DND-41 (cell line): Measurements from ENCODE around the gene RBM20.

Experiments
- ATAC-seq: fragments of 200-7000 bp; cut with Tn5 transposase; 3 replicates; pipeline ENCODE4 v1.9.1; 2021; ENCODE audit warnings: low read depth; ENCODE audit not compliant: insufficient read depth
- DNase-seq: peaks from one replicate; pipeline ENCODE4 v3.0.0-alpha.2; 2020
- H2AFZ ChIP-seq: 2 replicates; pipeline ENCODE4 v1.6.0; 2012; ENCODE audit warnings: low read depth, low read length
- H3K27ac ChIP-seq: 2 replicates; pipeline ENCODE4 v1.5.1; 2012; ENCODE audit warnings: low read length, inconsistent platforms
- H3K27me3 ChIP-seq: fragments of 200-600 bp; sonication (generic); 2 replicates; pipeline ENCODE4 v1.6.0; 2012; ENCODE audit warnings: low read length, mild to moderate bottlenecking, inconsistent platforms; ENCODE audit not compliant: insufficient read depth, poor library complexity
- H3K36me3 ChIP-seq: 2 replicates; pipeline ENCODE4 v1.5.1; 2012; ENCODE audit warnings: low read length, inconsistent platforms; ENCODE audit not compliant: insufficient read depth
- H3K4me1 ChIP-seq: 2 replicates; pipeline ENCODE4 v1.5.1; 2012; ENCODE audit warnings: mild to moderate bottlenecking, low read length; ENCODE audit not compliant: insufficient read depth
- H3K4me2 ChIP-seq: 2 replicates; pipeline ENCODE4 v1.6.0; 2012; ENCODE audit warnings: mild to moderate bottlenecking, moderate library complexity, low read length, inconsistent platforms; ENCODE audit not compliant: insufficient read depth
- H3K4me3 ChIP-seq, 2 experiments: fragments of 200-600 bp in 1 of 2; shearing (Covaris generic) in 1 of 2; 2 replicates each; pipeline ENCODE4 v1.5.1; 2012 to 2016; ENCODE audit warnings: inconsistent platforms in 2 of 2, low read length in 2 of 2, mild to moderate bottlenecking in 2 of 2, low read depth in 1 of 2, moderate library complexity in 1 of 2
- H3K79me2 ChIP-seq: 2 replicates; pipeline ENCODE4 v1.6.0; 2012; ENCODE audit warnings: low read length, inconsistent platforms; ENCODE audit not compliant: insufficient read depth
- H3K9ac ChIP-seq: 2 replicates; pipeline ENCODE4 v1.6.0; 2012; ENCODE audit warnings: low read depth, mild to moderate bottlenecking, inconsistent platforms, low read length, moderate library complexity
- H3K9me3 ChIP-seq: 2 replicates; pipeline ENCODE4 v1.5.1; 2012; ENCODE audit warnings: low read length, moderate library complexity, mild to moderate bottlenecking, inconsistent platforms; ENCODE audit not compliant: insufficient read depth, severe bottlenecking
- H4K20me1 ChIP-seq: 2 replicates; pipeline ENCODE4 v1.6.0; 2012; ENCODE audit warnings: low read length; ENCODE audit not compliant: insufficient read depth
- CTCF ChIP-seq: IDR thresholded peaks from 2 replicates; pipeline ENCODE4 v1.5.1; 2012; ENCODE audit warnings: borderline replicate concordance, low read length, moderate library complexity, mild to moderate bottlenecking; ENCODE audit not compliant: poor library complexity, severe bottlenecking; ENCODE audit errors: extremely low read depth
- EZH2 ChIP-seq: IDR thresholded peaks from 3 replicates; pipeline ENCODE4 v1.6.1; 2012; ENCODE audit warnings: borderline replicate concordance, low read depth, mild to moderate bottlenecking, moderate library complexity, low read length, inconsistent platforms; ENCODE audit not compliant: severe bottlenecking

RBM20 gene

GRCh38 chr10:110829721-110830410 lies 185.7 kb downstream of the RBM20 start:
- no peaks in the 10 kb centered on the region for H3K9me3 ChIP-seq
- peaks cover 5% of the 10 kb centered on the region for H3K4me1 ChIP-seq
- no peak for ATAC-seq
- no peak overlapping the region for H3K4me3 ChIP-seq
- no peak overlapping the region for H3K9ac ChIP-seq
- no peaks in the 10 kb centered on the region for H3K36me3 ChIP-seq
- no peaks in the 10 kb centered on the region for H3K79me2 ChIP-seq
- H2AFZ ChIP-seq: no peak overlapping the region
- no peaks in the 10 kb centered on the region for H4K20me1 ChIP-seq
- H3K27me3 ChIP-seq: no peaks in the 10 kb centered on the region
- no peak overlapping the region for H3K27ac ChIP-seq
- no peak overlapping the region for H3K4me2 ChIP-seq
- TF ChIP-seq EZH2: no peak
- TF ChIP-seq CTCF: no peak
- DNase-seq: no peak

- Histone ChIP-seq H3K27me3 (peaks cover 4% of the 10 kb centered on the region), H3K4me3 (no peak overlapping the region), H3K4me2 (no peak overlapping the region), H3K36me3 (no peaks in the 10 kb centered on the region), H2AFZ (no peak overlapping the region), H3K79me2 (no peaks in the 10 kb centered on the region), H3K9me3 (no peaks in the 10 kb centered on the region), H4K20me1 (no peaks in the 10 kb centered on the region), H3K4me1 (peaks cover 8% of the 10 kb centered on the region), H3K27ac (no peak overlapping the region), H3K9ac (no peak overlapping the region)
- no peak for ATAC-seq
- DNase-seq: no peak
- TF ChIP-seq EZH2: no peak
These were observed 189.3 kb downstream of the RBM20 start for GRCh38 chr10:110833234-110833940.

- no peak overlapping the region for H3K4me2 ChIP-seq
- no peak overlapping the region for H3K4me3 ChIP-seq
- no peak for ATAC-seq
- peaks cover 4% of the 10 kb centered on the region for H3K27me3 ChIP-seq
- no peaks in the 10 kb centered on the region for H3K36me3 ChIP-seq
- TF ChIP-seq EZH2: no peak
- no peak for TF ChIP-seq CTCF
- H3K4me1 ChIP-seq: peaks cover 8% of the 10 kb centered on the region
- H3K9ac ChIP-seq: no peak overlapping the region
- no peaks in the 10 kb centered on the region for H4K20me1 ChIP-seq
- H3K27ac ChIP-seq: no peak overlapping the region
- no peaks in the 10 kb centered on the region for H3K79me2 ChIP-seq
- H3K9me3 ChIP-seq: no peaks in the 10 kb centered on the region
- H2AFZ ChIP-seq: 0 out of 2 replicates have a peak overlapping the region, but pooled peaks have one; percentile 44
- DNase-seq: no peak
These were observed 189.9 kb downstream of the RBM20 start for GRCh38 chr10:110833941-110834628.
